Measurements from ENCODE around the gene LENG8.

GRCh38 chr19:54463531-54464043 lies 14.6 kb downstream of the LENG8 start, which contains the start of gene LENG9:
- TF ChIP-seq EZH2 (IDR thresholded peaks at IDR 0.05; ENCODE audit: insufficient read depth, low read length) (no peak), CTCF (IDR thresholded peaks at IDR 0.05; ENCODE audit: insufficient read depth, low read depth, low read length) (no peak)

All from astrocyte (in vitro differentiated cells and primary cell).